HEK293T (cell line): ENCODE data around the gene KLK6.

Experiments
- BHLHE40 ChIP-seq: fragments of 450-650 bp; IDR thresholded peaks from 2 replicates; pipeline ENCODE4 v1.6.1; 2016; ENCODE audit warnings: mild to moderate bottlenecking, moderate library complexity, borderline replicate concordance
- CTBP1 ChIP-seq: fragments of 450-650 bp; IDR thresholded peaks from 2 replicates; pipeline ENCODE4 v1.6.1; 2016; ENCODE audit warnings: borderline replicate concordance
- FOXA1 ChIP-seq: fragments of 450-650 bp; IDR thresholded peaks from 2 replicates; pipeline ENCODE4 v1.6.1; 2016; ENCODE audit warnings: mild to moderate bottlenecking
- L3MBTL2 ChIP-seq: fragments of 450-650 bp; conservative IDR thresholded peaks from 2 replicates; pipeline ENCODE4 v1.6.1; 2016; ENCODE audit warnings: mild to moderate bottlenecking
- SP1 ChIP-seq: fragments of 450-650 bp; IDR thresholded peaks from 2 replicates; pipeline ENCODE4 v1.6.1; 2017
- SUZ12 ChIP-seq: fragments of 450-650 bp; IDR thresholded peaks from 2 replicates; pipeline ENCODE4 v1.6.1; 2016; ENCODE audit warnings: mild to moderate bottlenecking

- no peak for TF ChIP-seq FOXA1
- no peak for TF ChIP-seq SP1
- no peak for TF ChIP-seq BHLHE40
- TF ChIP-seq L3MBTL2: no peak
- TF ChIP-seq CTBP1: no peak
- TF ChIP-seq SUZ12: no peak
Observed at GRCh38 chr19:50928831-50929230, 40.6 kb downstream of the KLK6 start.
